Prostate gland (tissue), 2 donors: ENCODE measurements around the gene STK39.

ENCODE experiments used
- CTCF ChIP-seq, 4 experiments: fragments of 200-600 bp in 2 of 4; fragments of 450-650 bp in 2 of 4; sonication (generic) in 2 of 4; IDR thresholded peaks; 1 replicate in 3 of 4; 2 replicates in 1 of 4; pipeline ENCODE4 v1.5.1; 2016 to 2019; ENCODE audit warnings: antibody characterized with exemption in 4 of 4, mild to moderate bottlenecking in 2 of 4, moderate library complexity in 2 of 4
- POLR2AphosphoS5 ChIP-seq: sonication (generic); formaldehyde crosslinking; IDR thresholded peaks from one replicate; pipeline ENCODE4 v1.6.1; 2017; ENCODE audit warnings: antibody characterized with exemption

- TF ChIP-seq CTCF (IDR thresholded peaks at IDR 0.05) (no peak), POLR2AphosphoS5 (no peak)
Observed at GRCh38 chr2:168138901-168139300, 108.5 kb downstream of the STK39 start.
